Measurements from ENCODE around the gene PIK3AP1. TPM values are rescaled to one million over a fixed set of nuclear protein-coding genes. Genes with fewer than 3 reads are reported as not detected.
A peak's percentile ranks its signal among the peaks of the same experiment; 100 is the strongest.

PIK3AP1 gene
- polyA plus RNA-seq, 1 donor from 2014 or later, result 174 TPM

GRCh38 chr10:96600337-96600736 lies 120.0 kb downstream of the PIK3AP1 start:
- H3K36me3 Mint-ChIP-seq, result peaks cover 7% of the 10 kb centered on the region
- no peaks in the 10 kb centered on the region for H3K9me3 Mint-ChIP-seq

GRCh38 chr10:96598846-96599245 lies 121.5 kb downstream of the PIK3AP1 start:
- Mint-ChIP-seq H3K4me1 (peaks cover 0 to 5% (median 0%) of the 10 kb centered on the region in 3 donors), H3K27me3 (no peaks in the 10 kb centered on the region), H3K9me3 (no peaks in the 10 kb centered on the region), H3K4me3 (no peak overlapping the region), H3K36me3 (peaks cover 11% of the 10 kb centered on the region), H3K27ac (no peak overlapping the region)

More at GRCh38 chr10:96600337-96600736, 120.0 kb downstream of the PIK3AP1 start:
- H3K27ac Mint-ChIP-seq, result no peak overlapping the region
- no peak overlapping the region for H3K4me3 Mint-ChIP-seq
- peaks cover 0 to 3% (median 0%) of the 10 kb centered on the region in 3 donors for H3K4me1 Mint-ChIP-seq
- no peaks in the 10 kb centered on the region for H3K27me3 Mint-ChIP-seq

- H3K4me3 Mint-ChIP-seq, result no peak overlapping the region
- peak overlapping the region in 2 of 3 donors; percentile 13 to 25 for H3K27ac Mint-ChIP-seq
- H3K9me3 Mint-ChIP-seq, result no peaks in the 10 kb centered on the region
These were observed 123.6 kb downstream of the PIK3AP1 start for GRCh38 chr10:96596422-96597407.

DNA sequence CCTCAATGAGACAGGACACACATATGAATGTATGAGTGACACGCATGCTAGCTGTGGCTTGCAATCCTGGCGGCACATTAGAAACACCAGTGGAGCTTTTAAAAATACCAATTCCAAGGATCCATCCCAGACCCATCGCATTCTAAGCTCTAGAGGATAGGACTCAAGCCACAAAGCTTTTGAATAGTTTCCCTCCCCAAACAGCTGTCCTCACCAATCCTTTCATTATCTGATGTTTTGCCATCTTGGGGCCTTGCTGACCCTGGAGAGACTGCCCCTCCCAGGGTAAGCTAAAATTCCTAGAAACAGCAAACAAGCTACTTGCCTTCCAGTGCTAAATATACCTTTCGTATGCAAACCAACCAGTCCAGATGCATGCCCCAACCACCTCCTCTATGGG lies 124.6 kb downstream of the PIK3AP1 start:
- no peaks in the 10 kb centered on the region for H3K27me3 Mint-ChIP-seq
- peaks cover 3 to 6% (median 5%) of the 10 kb centered on the region in 3 donors for H3K4me1 Mint-ChIP-seq
- peak overlapping the region in 1 of 3 donors; percentile 2 for H3K27ac Mint-ChIP-seq
- H3K36me3 Mint-ChIP-seq, result peaks cover 12% of the 10 kb centered on the region
- no peaks in the 10 kb centered on the region for H3K9me3 Mint-ChIP-seq
- H3K4me3 Mint-ChIP-seq, result no peak overlapping the region

More at GRCh38 chr10:96596422-96597407, 123.6 kb downstream of the PIK3AP1 start:
- H3K36me3 Mint-ChIP-seq, result peaks cover 12% of the 10 kb centered on the region
- peaks cover 0 to 3% (median 2%) of the 10 kb centered on the region in 3 donors for H3K4me1 Mint-ChIP-seq
- no peaks in the 10 kb centered on the region for H3K27me3 Mint-ChIP-seq

- H3K36me3 Mint-ChIP-seq, result peaks cover 10% of the 10 kb centered on the region
- no peaks in the 10 kb centered on the region for H3K27me3 Mint-ChIP-seq
- H3K27ac Mint-ChIP-seq, result peak overlapping the region in 2 of 3 donors; percentile 53 to 75
- H3K4me3 Mint-ChIP-seq, result no peak overlapping the region
- no peaks in the 10 kb centered on the region for H3K9me3 Mint-ChIP-seq
- peaks cover 4 to 11% (median 7%) of the 10 kb centered on the region in 3 donors for H3K4me1 Mint-ChIP-seq
These were observed 128.4 kb downstream of the PIK3AP1 start for GRCh38 chr10:96591946-96592345.

DNA sequence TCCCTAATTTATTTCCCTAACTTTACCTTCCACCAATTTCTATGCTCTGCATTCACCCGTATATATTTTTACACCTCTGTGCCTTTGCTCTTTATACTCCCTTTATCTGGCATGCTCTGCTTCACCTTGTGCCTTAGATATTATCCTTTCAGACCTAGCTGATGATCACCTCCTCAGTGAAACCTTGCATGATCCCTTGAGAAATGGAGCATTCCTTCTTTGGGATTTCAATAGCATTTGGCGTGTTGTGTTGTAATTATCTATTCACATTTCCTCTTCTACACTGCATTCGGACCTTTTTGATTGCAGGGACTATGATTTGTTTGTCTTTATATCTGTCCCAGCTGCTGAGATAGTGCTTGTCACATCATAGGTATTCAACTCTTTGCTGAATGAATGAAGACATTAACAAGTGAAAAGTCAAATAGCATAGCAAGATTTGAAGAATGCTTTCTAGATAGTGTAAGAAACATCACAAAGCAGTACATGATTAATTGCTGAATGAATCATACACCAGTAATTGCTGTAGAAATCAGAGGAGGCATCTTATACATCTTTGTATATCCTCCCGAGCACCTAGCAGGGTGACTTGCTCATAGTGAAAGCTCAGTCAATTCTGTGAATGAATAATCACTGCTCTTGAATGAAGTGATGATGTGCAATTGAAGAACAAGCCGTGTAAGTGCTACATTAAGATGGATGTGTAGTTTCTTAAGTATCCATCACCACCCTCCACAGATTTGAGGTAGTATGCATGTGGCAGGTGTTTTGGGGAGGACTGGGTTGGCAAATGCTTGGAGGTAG lies 131.5 kb downstream of the PIK3AP1 start:
- H3K27me3 Mint-ChIP-seq, result no peaks in the 10 kb centered on the region
- H3K4me3 Mint-ChIP-seq, result no peak overlapping the region
- no peak overlapping the region for H3K27ac Mint-ChIP-seq
- H3K9me3 Mint-ChIP-seq, result no peaks in the 10 kb centered on the region
- H3K4me1 Mint-ChIP-seq, result peaks cover 14 to 26% (median 23%) of the 10 kb centered on the region in 3 donors
- peaks cover 1% of the 10 kb centered on the region for H3K36me3 Mint-ChIP-seq

DNA sequence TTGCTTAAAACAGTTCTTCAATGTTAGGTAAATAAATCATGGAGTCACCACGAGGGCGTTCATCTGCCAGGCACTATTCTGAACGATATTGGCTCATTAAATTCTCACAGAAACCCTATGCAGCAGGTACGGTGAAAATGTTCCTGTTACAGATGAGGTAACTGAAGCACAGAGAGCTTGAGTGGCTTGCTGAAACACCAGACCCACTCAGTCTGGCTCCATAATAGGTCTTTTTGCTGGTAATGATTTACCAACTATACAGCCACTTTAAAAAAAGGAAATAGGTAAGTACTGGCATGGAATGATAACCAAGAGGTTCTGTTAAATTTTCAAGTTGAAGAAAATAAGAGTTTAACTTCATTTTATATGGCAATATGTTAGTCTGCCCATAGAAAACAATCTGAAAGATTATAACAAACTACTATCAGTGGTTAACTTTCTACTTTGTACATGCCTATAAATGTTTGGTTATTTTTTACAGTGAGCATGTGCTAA lies 132.2 kb downstream of the PIK3AP1 start:
- no peaks in the 10 kb centered on the region for H3K9me3 Mint-ChIP-seq
- H3K4me1 Mint-ChIP-seq, result peaks cover 21 to 32% (median 31%) of the 10 kb centered on the region in 3 donors
- H3K36me3 Mint-ChIP-seq, result peaks cover 1% of the 10 kb centered on the region
- H3K27ac Mint-ChIP-seq, result no peak overlapping the region
- no peaks in the 10 kb centered on the region for H3K27me3 Mint-ChIP-seq
- no peak overlapping the region for H3K4me3 Mint-ChIP-seq

- Mint-ChIP-seq H3K4me3 (no peak overlapping the region), H3K36me3 (peaks cover 1% of the 10 kb centered on the region), H3K27me3 (no peaks in the 10 kb centered on the region), H3K9me3 (no peaks in the 10 kb centered on the region), H3K27ac (no peak overlapping the region), H3K4me1 (peaks cover 21 to 32% (median 32%) of the 10 kb centered on the region in 3 donors)
These were observed 132.9 kb downstream of the PIK3AP1 start for GRCh38 chr10:96587264-96588059.

DNA sequence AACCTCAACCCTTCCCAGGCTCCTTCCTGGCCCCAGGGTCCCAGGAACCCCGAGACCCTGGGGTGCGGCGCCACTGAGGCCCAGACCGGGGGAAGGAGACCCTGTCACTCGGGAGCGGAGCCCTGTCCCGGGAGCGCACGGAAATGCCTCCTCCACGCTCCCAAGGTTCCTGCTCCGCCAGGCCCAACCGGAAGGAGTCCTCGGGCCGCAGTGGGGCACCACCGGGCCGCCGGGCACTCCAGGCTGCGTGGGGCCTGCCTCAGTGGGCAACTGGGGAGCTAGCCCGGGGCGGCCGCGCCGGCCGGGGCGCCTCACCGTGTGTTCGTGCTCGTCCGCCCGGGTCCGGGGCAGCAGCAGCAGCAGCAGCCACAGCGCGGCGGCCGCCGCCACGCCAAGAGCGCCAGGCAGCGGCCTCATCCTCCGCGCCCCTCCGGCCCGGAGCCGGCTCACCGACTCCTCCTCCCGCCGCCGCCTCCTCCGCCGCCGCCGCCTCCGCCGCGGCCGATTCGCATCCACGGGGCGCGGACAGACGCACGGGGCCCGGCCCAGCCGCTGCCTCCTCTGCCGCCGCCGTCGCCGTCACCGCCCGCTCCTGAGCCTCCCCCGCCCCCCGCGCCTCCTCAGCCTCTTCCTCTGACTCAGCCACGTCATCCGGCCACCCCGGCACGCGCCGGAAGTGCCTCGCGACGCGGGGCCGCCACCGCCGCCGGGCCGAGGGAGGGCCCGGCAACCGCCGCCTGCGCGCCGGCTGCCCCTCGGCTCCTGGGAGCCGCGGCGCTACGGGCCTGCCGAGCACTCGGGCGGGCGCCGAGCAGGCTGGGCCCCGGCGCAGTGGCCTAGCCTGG lies 133.7 kb downstream of the PIK3AP1 start, which contains the start of gene TM9SF3:
TSS of gene TM9SF3 (minus strand) at position 594 of the 845 bp plus-strand sequence. CDS start at position 417, 177 bp downstream.
- peaks cover 26 to 37% (median 35%) of the 10 kb centered on the region in 3 donors for H3K4me1 Mint-ChIP-seq
- no peaks in the 10 kb centered on the region for H3K27me3 Mint-ChIP-seq
- H3K4me3 Mint-ChIP-seq, result peak within 1 kb of the TSS; percentile 87 to 96 (median 94)
- peak within 1 kb of the TSS; percentile 88 to 95 (median 90) for H3K27ac Mint-ChIP-seq
- H3K36me3 Mint-ChIP-seq, result no peaks in the 10 kb centered on the region
- no peaks in the 10 kb centered on the region for H3K9me3 Mint-ChIP-seq

- peak overlapping the region; percentile 87 to 96 (median 94) for H3K4me3 Mint-ChIP-seq
- H3K4me1 Mint-ChIP-seq, result peaks cover 28 to 39% (median 38%) of the 10 kb centered on the region in 3 donors
- no peaks in the 10 kb centered on the region for H3K27me3 Mint-ChIP-seq
- H3K36me3 Mint-ChIP-seq, result no peaks in the 10 kb centered on the region
- H3K27ac Mint-ChIP-seq, result peak overlapping the region; percentile 88 to 95 (median 90)
- no peaks in the 10 kb centered on the region for H3K9me3 Mint-ChIP-seq
These were observed 134.4 kb downstream of the PIK3AP1 start for GRCh38 chr10:96585736-96586418.

- peaks cover 3% of the 10 kb centered on the region for H3K36me3 Mint-ChIP-seq
- peaks cover 0 to 3% (median 0%) of the 10 kb centered on the region in 3 donors for H3K9me3 Mint-ChIP-seq
- H3K27me3 Mint-ChIP-seq, result no peaks in the 10 kb centered on the region
- H3K27ac Mint-ChIP-seq, result peak overlapping the region in 2 of 3 donors; percentile 59 to 63
- H3K4me1 Mint-ChIP-seq, result peaks cover 33 to 43% (median 37%) of the 10 kb centered on the region in 3 donors
- peak overlapping the region in 2 of 4 donors; percentile 49 to 55 for H3K4me3 Mint-ChIP-seq
These were observed 135.8 kb downstream of the PIK3AP1 start for GRCh38 chr10:96584474-96584873.

- Mint-ChIP-seq H3K4me1 (peaks cover 33 to 44% (median 37%) of the 10 kb centered on the region in 3 donors), H3K9me3 (peaks cover 0 to 3% (median 0%) of the 10 kb centered on the region in 3 donors), H3K27me3 (no peaks in the 10 kb centered on the region), H3K27ac (peak overlapping the region in 2 of 3 donors; percentile 59 to 63), H3K36me3 (peaks cover 3% of the 10 kb centered on the region), H3K4me3 (peak overlapping the region in 3 of 4 donors; percentile 49 to 61 (median 55))
These were observed 136.3 kb downstream of the PIK3AP1 start for GRCh38 chr10:96584035-96584434.

Data from IgD-negative memory B cell (primary cell).